ENCODE measurements around the gene CSPG5.

Gene CSPG5

DNA sequence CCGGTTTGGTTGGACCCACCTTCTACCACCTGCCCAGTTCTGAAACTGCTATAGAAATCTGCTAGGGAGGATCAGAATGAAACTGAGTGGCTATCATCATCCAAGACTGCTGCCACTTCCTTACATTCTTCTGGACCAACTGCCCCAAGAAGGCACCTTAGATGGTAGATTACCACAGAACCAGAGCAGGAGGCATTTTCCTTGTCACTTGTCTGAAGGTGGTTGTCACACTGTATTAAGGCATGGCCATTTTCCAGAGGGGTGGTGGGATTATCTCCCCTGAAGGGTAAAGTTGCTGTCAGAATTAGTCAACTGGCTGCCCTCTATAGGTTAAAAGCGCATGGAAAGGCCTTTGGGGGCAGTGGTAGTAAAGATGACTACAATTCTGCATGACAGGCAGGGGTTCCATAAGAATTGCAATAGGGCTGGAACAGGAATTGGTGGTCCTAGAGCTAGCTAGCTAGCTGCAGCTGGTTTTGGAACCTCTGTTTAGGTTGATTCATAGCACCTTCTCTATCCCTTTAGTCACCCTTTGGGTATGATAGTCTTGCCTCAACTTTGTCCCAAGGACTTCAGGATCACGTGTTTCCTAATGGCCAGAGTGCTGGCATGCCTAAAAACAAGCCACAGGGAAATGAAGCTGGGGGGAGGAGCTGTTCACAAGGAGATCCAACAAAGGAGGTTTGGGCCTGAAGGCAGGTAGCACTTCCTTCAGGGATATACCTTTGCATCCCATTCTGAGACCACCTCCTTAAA lies 4.8 kb upstream of the CSPG5 start:
- no peak for DNase-seq

- DNase-seq: no peak
Observed at GRCh38 chr3:47581835-47582234, 3.2 kb upstream of the CSPG5 start.

GRCh38 chr3:47581422-47581821 lies 2.8 kb upstream of the CSPG5 start:
- no peak for DNase-seq

DNA sequence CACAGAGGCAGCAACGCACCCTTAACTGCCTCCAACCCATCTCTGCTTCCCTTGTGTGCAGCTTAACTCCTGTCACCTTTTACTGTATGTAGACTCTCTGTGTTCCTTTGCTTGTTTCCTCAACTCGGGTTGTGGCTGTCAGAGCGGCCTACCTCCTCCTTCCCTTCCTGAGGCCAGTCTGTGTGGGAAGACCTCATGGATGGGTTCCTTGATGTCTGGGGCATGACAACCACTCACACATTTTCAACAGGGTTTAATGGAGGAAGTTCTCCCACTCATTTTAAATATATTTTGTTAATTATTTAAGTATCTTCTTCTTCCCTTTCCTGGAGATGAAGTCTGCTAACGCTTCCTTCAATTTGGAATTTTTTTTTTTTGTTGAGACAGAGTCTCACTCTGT lies 1.8 kb upstream of the CSPG5 start:
- no peak for DNase-seq

GRCh38 chr3:47579875-47580274 lies 1.2 kb upstream of the CSPG5 start:
- no peak for DNase-seq

- no peak for DNase-seq
Observed at GRCh38 chr3:47578119-47578632, 489 bp downstream of the CSPG5 start.

- no peak for DNase-seq
Observed at GRCh38 chr3:47577583-47578118, 1.0 kb downstream of the CSPG5 start.

DNA sequence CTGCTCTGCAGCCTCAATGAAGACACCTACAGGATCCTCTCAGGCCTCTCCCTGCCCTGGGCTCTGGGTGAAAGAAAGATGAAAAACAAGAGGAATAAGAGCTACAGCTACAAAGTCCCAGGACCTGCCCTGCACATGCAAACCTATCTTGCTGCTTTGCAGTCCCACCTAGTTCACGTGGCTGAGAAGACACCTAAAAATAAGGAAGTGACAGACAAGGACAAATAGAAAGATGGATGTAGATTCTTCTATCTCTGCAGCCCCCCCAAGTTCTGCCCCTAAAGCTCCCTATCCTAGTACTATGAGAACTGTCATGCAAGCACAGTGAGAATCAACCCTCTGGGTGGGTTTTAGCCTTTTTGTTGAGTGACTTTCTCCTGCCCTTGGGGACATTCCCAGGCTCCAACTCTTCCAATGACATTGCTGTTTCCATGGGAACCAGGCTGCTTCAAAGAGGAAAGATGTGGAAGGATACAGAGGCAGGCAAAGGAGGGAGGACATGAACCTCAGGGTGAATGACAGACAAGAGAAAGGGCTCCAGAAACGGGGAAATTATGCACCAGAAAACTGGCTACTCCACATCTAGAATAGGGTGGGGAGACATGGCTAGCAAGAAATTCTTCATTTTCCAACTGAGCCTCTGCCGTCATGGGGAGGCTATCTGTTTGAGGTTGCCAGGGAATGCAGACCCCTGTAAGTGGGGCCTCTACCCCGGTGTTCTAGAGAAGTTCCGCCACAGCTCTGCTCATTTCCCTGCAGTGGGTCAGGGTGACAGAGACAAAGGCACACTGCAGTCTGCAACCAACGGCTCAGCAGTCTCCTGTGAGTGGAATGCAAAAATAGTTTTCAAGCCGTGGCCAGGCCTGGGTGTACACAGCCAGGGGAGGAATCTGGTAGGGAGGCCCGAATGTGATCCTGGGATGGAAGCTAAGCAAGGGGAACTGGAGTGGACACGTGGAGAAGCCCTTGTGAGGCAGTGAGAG lies 5.2 kb downstream of the CSPG5 start:
- no peak for DNase-seq

- no peak for DNase-seq
Observed at GRCh38 chr3:47571391-47572175, 7.1 kb downstream of the CSPG5 start.

GRCh38 chr3:47568901-47569300 lies 9.8 kb downstream of the CSPG5 start:
- DNase-seq: no peak

DNA sequence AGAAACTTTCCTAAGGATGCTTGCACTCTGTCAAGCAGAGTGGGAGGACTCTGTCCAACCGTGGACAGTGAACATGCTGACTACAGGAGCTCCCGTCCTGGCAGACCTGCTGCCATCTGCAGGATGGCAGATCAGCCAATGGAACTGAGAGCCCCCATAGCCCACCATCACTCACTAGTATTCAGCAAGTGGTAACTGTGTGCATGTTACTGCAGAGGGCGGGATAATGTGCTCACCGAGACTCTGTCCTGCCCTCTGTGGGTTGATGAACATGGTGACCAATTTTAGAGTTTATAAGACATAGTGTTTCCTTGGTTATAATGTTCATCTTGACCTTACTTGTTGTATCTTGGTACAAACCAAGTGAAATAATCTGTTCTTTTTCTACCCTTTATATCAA lies 11.5 kb downstream of the CSPG5 start:
- no peak for DNase-seq

GRCh38 chr3:47566667-47567066 lies 12.0 kb downstream of the CSPG5 start:
- no peak for DNase-seq

- no peak for DNase-seq
Observed at GRCh38 chr3:47565734-47566550, 12.7 kb downstream of the CSPG5 start.

GRCh38 chr3:47556351-47556750 lies 22.3 kb downstream of the CSPG5 start:
- DNase-seq: no peak

- DNase-seq: no peak
Observed at GRCh38 chr3:47554335-47554734, 24.3 kb downstream of the CSPG5 start.

- DNase-seq: no peak
Observed at GRCh38 chr3:47553407-47553806, 25.3 kb downstream of the CSPG5 start.

DNA sequence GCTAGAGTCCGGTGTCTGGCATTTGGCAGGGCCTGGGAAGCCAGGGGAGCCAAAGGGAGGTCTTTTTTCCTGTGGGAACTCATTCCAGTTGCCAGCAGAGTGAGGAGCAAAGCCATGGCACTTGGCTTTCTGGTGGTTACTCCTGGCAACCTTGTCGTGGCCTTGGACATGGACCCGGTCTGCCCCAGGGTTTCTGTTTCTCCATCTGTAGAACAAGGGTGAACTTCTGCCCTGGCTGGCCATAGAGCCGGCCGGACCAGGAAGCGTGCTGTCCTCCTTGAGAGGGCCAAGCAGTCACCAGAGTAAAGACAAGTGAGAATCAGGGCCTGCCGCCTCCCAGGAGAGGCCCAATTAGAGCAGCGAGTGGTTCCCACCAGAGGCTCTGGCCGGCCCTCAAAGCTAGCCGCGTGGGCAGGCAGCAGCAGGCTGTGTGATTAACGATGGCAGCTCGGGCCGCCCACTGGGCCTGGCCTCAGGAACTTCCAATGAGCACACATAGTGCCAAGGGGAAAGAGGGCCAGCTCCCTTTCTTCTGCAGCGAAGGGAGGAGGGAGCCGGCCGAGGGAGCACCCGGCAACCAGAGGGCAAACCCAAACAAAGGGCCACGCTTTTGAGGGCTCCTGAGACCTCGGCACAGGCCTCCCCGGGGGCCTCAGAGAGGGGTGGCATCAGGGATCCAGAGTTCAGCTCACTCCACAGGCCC lies 36.0 kb downstream of the CSPG5 start:
- DNase-seq: no peak

GRCh38 chr3:47541583-47542108 lies 37.0 kb downstream of the CSPG5 start:
- DNase-seq: no peak

DNA sequence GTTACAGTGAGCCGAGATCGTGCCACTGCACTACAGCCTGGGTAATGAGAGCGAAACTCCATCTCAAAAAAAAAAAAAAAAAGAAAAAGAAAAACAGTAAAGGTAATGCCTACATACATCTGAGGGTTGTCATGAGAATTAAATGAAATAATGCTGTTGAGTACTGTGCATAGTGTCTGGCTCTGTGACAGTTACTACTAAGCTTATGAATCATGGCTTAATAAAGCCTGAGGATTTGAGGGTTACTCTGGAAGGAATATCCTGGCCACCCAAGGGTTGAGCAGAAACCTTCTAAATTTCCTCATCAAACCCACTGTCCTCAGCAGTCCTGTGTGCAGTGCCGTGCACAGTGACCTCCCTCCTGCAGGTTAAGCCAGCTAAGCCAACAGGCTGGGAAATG lies 38.4 kb downstream of the CSPG5 start:
- DNase-seq: no peak

- no peak for DNase-seq
Observed at GRCh38 chr3:47536967-47537366, 41.7 kb downstream of the CSPG5 start.
